ENCODE data around the gene RALGAPA1. TPM values are rescaled to one million over a fixed set of nuclear protein-coding genes. Genes with fewer than 3 reads are reported as not detected.
"Not testable (repeated sequence)": the region's sequence is repeated elsewhere in the genome, so short reads cannot be mapped to it uniquely, and the experiment has no call there.

Gene RALGAPA1
- total and polyA plus RNA-seq, 8 donors, result 16.0 to 35.4 (median 28.1) TPM

- intact Hi-C loops (cut with DNase I), result no loop called here
- no peak for DNase-seq
- no peaks in the 10 kb centered on the region for H3K27me3 ChIP-seq
- TF ChIP-seq CTCF (IDR thresholded peaks at IDR 0.05), result no peak
- no peak for ATAC-seq
- no peak for FAIRE-seq
- peaks cover 0 to 6% (median 3%) of the 10 kb centered on the region in 3 donors for H3K36me3 ChIP-seq
- 68 to 69% methylated on average over 3 of the region's 3 CpGs for WGBS, 2 donors
- no peaks in the 10 kb centered on the region for H3K4me1 ChIP-seq
- no peak overlapping the region for H3K4me3 ChIP-seq
- H3K27ac ChIP-seq, result no peak overlapping the region
- H3K9me3 ChIP-seq, result no peaks in the 10 kb centered on the region
These were observed 201.7 kb downstream of the RALGAPA1 start for GRCh38 chr14:35607380-35607779.

- Histone ChIP-seq H3K27me3 (no peaks in the 10 kb centered on the region), H3K36me3 (peaks cover 0 to 4% (median 0%) of the 10 kb centered on the region in 3 donors), H3K27ac (no peak overlapping the region), H3K4me3 (no peak overlapping the region), H3K4me1 (no peaks in the 10 kb centered on the region), H3K9me3 (no peaks in the 10 kb centered on the region)
- ATAC-seq (no peak), DNase-seq (no peak), FAIRE-seq (no peak)
- intact Hi-C loops (cut with DNase I), result no loop called here
- 100% methylated on average over 1 of the region's 1 CpG for WGBS, 2 donors
- TF ChIP-seq CTCF (IDR thresholded peaks at IDR 0.05), result no peak
These were observed 208.8 kb downstream of the RALGAPA1 start for GRCh38 chr14:35600253-35600652.

DNA sequence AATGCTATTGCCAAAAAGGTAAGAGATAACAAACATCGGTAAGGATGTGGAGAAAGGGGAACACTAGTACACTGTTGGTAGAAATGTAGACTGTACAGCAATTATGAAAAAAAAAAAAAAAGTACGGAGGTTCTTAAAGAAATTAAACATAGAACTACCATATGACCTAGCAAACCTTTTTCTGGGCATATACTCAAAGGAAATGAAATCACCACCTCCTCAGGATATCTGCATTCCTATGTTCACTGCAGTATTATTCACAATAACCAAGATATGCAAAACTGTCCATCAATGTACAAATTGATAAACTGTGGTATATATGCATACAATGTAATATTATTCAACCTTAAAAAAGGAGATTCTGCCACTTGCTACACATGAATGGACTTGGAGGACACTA lies 214.5 kb downstream of the RALGAPA1 start:
- Histone ChIP-seq H3K36me3 (peaks cover 0 to 12% (median 0%) of the 10 kb centered on the region in 3 donors), H3K9me3 (no peaks in the 10 kb centered on the region), H3K4me1 (no peaks in the 10 kb centered on the region), H3K27ac (no peak overlapping the region), H3K27me3 (no peaks in the 10 kb centered on the region), H3K4me3 (no peak overlapping the region)
- FAIRE-seq (no peak), DNase-seq (no peak), ATAC-seq (no peak)
- 93% methylated on average over 2 of the region's 2 CpGs for WGBS, 2 donors
- no peak for TF ChIP-seq CTCF (IDR thresholded peaks at IDR 0.05)
- intact Hi-C loops (cut with DNase I), result no loop called here

DNA sequence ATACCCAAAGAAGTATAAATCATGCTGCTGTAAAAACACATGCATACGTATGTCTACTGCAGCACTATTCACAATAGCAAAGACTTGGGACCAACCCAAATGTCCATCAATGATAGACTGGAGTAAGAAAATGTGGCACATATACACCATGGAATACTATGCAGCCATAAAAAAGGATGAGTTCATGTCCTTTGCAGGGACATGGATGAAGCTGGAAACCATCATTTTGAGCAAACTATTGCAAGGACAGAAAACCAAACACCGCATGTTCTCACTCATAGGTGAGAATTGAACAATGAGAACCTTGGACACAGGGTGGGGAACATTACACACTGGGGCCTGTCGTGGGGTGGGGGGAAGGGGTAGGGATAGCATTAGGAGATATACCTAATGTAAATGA lies 221.7 kb downstream of the RALGAPA1 start:
- ATAC-seq; H3K27ac ChIP-seq; intact Hi-C loops (cut with DNase I); H3K36me3 ChIP-seq; H3K9me3 ChIP-seq; DNase-seq; H3K4me3 ChIP-seq; H3K4me1 ChIP-seq; H3K27me3 ChIP-seq; FAIRE-seq: not testable (repeated sequence)
- 98% methylated on average over 3 of the region's 3 CpGs for WGBS, 2 donors

DNA sequence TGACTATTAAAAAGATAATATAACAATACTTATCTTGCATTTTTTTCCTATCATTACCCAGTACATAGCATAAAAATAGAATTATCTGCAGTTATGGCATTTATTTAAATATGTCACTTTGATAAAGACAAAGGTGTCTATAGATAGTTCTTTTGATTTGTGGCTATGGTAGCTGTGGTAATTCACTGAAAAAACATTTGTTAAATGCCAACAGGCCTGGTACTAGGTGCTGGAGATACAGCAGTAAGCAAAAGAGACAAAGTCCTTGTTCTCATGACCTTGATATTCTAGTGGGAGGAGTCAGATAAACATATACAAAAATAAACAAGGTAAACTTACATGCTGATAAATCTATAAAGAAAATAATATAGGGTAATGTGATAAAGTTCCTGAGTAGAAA lies 230.5 kb downstream of the RALGAPA1 start:
- no peaks in the 10 kb centered on the region for H3K36me3 ChIP-seq
- TF ChIP-seq CTCF (IDR thresholded peaks at IDR 0.05), result no peak
- H3K9me3 ChIP-seq, result no peaks in the 10 kb centered on the region
- no peak overlapping the region for H3K27ac ChIP-seq
- FAIRE-seq (no peak), ATAC-seq (no peak), DNase-seq (no peak)
- intact Hi-C loops (cut with DNase I), result no loop called here
- H3K27me3 ChIP-seq, result no peaks in the 10 kb centered on the region
- H3K4me1 ChIP-seq, result peaks cover 0 to 4% (median 0%) of the 10 kb centered on the region in 3 donors
- H3K4me3 ChIP-seq, result no peak overlapping the region

DNA sequence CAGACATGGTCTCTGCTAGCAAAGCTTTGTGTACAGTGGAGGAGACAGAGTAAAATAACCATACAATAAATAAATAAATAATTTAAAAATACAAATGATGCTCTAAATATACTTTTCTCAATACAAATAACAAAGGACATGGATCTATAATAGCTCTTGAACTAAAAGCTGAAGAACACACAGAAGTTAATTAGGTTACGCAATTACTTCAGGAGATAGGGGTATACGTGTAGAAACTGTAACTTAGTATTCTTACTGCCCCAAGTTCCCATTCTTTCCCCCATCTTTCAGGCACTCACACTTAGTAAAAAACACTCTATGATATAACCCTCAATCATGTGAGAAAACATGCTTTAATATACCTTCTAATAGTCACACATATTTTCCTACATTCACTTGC lies 231.0 kb downstream of the RALGAPA1 start:
- ATAC-seq, result no peak
- no peak for DNase-seq
- no peak overlapping the region for H3K27ac ChIP-seq
- H3K27me3 ChIP-seq, result no peaks in the 10 kb centered on the region
- intact Hi-C loops (cut with DNase I), result no loop called here
- H3K36me3 ChIP-seq, result no peaks in the 10 kb centered on the region
- no peak for TF ChIP-seq CTCF (IDR thresholded peaks at IDR 0.05)
- no peaks in the 10 kb centered on the region for H3K9me3 ChIP-seq
- WGBS, 2 donors, result 92 to 96% methylated on average over 2 of the region's 2 CpGs
- no peak for FAIRE-seq
- H3K4me1 ChIP-seq, result no peaks in the 10 kb centered on the region
- no peak overlapping the region for H3K4me3 ChIP-seq

All from pancreas (tissue), 10 donors.